Measurements from ENCODE around the gene ANO2.

ANO2 gene

DNA sequence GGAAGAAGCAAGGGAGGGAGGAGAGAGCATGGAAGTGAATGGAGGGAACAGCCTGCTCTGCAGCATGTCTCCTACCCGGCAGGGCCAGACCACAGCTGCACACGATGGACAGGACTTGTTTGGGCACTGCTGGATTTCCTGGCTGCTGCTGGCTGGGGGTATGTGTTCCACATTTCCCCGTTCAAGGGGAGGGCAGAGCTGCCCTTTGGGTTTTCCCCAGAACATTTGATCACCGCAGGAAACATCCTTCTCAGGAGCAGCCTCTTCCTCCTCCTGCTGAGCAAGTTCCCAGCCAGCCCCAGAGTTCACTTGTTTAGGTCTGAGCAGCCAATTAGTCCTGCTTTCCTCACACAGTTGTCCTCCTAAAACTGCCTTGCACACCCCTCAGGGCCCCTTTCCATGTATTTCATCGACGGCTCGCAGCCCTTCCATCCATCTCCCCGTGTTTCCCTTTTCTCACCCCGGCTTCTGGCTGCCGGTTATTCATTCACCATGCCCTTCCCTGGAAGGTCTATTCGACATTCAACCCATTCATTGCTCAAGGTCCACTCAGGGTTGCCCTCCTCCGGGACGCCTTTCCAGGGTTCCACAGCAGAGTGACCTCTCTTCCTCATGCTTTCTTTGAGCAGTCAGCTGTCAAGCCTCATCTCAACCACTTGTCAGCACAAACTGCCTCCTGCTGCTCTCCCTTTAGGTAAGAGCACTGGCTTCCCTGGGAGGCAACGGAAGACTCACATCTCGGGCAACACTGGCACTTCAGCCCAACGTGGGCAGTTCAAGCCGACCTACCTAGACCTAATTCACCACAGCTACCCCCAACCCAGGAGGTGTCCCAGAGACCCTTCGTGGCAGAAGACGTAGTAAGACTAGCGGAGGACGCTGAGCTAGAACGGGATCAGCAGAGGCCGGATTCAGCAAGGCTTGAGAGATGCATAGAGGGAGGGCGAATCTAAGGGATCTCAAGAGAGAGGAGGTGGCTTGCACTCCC lies 20.1 kb upstream of the ANO2 start:
- no peak for DNase-seq

- no peak for DNase-seq
Measured at GRCh38 chr12:5963515-5963914, 18.5 kb upstream of the ANO2 start.

DNA sequence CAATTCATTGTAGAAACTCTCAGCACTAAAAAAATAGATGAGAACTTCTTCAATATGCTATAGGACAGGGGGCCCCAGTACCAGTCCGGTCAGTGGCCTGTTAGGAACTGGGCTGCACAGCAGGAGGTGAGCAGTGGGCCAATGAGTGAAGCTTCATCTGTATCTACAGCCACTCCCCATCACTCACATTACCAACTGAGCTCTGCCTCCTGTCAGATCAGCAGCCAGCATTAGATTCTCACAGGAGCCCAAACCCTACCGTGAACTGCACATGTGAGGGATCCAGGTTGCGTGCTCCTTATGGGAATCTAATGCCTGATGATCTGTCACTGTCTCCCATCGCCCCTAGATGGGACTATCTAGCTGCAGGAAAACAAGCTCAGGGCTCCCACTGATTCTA lies 15.7 kb upstream of the ANO2 start:
- no peak for DNase-seq

DNA sequence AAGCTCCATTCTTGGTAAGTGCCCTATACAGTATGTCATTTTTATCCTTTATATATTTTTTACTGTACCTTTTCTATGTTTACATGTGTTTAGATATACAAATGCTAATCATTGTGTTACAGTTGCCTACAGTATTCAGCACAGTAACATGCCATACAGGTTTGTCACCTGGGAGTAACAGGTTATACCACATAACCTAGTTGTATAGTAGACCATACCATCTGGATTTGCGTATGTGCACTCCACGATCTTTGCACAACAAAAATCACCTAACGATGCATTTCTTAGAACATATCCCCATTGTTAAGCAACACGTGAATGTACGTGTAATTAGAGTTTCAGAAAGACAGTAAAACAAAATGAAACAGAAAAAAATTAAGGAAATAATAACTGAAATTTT lies 11.9 kb upstream of the ANO2 start:
- DNase-seq: no peak

DNA sequence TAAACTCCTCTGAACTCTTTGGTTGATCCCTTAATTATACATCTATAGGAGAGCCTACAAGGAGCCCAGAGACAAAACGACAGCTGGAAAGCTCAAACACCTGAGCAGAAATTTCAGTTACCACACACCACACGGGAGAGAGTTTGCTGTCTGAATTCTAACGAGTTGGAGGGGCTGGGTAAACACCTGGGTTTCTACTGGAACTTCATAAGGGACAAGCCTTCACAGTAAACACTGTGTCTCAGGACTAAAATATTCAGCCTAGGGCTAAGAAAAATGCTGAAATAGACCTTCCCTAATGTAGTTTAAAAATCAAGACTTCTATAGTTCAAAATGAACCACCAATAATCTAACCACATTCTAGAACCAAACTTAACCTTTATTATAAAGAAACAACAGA lies 9.6 kb upstream of the ANO2 start:
- DNase-seq: no peak

- DNase-seq: no peak
Measured at GRCh38 chr12:5953835-5954586, 9.0 kb upstream of the ANO2 start.

DNA sequence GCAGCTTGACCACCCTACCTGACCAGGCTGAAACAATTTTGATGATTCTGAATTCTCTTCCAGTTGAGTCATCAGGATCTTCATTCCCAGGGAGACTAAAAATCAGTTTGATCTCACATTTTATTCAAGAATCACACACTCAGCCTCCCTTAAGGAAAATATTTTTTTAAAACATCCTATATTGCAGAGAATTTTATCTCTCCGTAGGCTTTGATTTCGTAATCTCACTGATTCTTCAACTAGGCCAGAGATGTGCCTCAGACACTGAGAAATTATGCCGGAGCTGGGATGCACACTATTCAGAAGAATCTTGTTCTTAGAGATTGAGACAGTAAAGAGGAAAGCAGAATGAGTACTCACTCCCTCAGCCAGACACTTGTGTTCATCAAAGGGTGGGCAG lies 7.0 kb upstream of the ANO2 start:
- no peak for DNase-seq

GRCh38 chr12:5948696-5949095 lies 3.6 kb upstream of the ANO2 start:
- no peak for DNase-seq

DNA sequence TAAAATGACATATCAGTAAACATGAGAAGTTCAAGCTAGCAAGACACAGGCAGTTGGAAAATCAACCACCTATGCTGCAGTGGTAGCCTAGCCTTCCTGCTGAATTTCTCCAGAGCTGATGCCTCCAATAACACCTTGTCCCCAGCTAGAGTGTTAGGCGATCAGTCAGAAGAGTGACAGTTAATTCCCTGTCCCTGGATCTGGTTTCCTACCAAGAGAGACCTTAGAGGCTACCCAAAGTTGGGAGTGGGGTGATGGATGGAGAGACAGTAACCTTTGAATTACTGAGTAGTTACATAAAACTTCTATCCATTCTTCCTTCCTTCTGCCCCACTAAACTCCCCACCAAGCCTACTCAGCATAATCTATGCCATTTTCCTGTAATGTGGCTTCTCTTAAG lies 1.9 kb upstream of the ANO2 start:
- DNase-seq: no peak

- no peak for DNase-seq
Measured at GRCh38 chr12:5946388-5946787, 1.3 kb upstream of the ANO2 start.

- no peak for DNase-seq
Measured at GRCh38 chr12:5944688-5945070, 380 bp downstream of the ANO2 start.

- DNase-seq: no peak
Measured at GRCh38 chr12:5944053-5944452, 1.0 kb downstream of the ANO2 start.

DNA sequence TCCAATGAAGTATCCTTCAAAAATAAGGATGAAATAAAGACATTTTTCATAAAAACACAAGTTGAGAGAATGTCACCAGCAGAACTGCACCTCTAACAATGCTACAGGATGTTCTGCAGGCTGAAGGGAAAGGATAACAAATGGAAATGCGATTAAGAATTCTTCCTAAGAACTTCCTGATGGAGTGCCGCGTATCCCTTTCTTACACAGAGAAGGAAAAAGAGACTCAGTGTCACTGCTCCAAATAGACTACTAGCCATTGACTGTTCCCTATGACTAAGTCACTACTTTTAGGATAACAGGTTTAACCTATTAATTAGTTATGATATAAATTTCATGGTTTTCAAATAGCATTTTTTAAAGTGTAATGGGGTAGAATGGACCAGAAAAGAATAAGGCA lies 3.2 kb downstream of the ANO2 start:
- no peak for DNase-seq

- DNase-seq: no peak
Measured at GRCh38 chr12:5927732-5928516, 17.1 kb downstream of the ANO2 start.

DNA sequence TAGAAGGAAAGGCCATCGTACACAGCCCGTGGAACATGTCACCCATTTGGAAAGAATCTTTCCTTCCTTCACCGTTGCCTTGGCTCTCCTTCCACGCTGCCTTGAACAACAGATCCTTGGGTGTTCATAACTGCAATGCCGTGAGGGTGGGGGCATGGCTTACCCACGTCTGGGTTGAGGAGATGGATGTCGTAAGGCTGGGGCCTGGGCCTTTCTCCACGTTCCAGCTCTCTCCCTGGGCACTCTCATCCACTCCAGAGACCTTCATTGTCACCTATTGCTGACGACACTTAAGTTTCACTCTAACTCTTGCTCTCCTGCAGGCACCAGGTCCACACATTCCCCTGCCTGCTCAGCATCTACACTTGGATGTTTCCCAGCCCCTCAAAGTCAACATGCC lies 19.4 kb downstream of the ANO2 start:
- no peak for DNase-seq

- DNase-seq: no peak
Measured at GRCh38 chr12:5924342-5924741, 20.7 kb downstream of the ANO2 start.

GRCh38 chr12:5923751-5924150 lies 21.3 kb downstream of the ANO2 start:
- no peak for DNase-seq

DNA sequence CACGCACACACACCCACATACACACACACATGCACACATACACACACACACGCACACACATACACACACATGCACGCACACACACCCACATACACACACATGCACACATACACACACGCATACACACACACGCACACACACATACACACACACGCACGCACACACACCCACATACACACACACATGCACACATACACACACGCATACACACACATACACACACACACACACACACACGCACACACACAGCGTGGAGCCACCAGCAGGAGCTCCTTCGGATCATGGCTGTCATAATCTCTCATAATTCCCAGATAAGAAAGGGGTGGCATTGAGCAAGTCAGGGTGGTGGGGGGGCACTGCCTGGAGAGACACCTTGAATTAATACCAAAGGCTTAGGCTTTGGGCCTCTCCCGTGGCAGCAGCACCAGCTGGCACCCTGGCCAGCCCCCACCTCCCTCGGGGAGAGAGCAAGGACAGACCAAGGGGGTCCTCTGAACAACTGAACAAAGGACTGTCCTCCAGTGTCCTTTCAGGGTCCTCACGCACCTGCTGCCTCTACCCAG lies 21.9 kb downstream of the ANO2 start:
- no peak for DNase-seq

- DNase-seq: no peak
Measured at GRCh38 chr12:5921966-5922899, 22.8 kb downstream of the ANO2 start.

DNA sequence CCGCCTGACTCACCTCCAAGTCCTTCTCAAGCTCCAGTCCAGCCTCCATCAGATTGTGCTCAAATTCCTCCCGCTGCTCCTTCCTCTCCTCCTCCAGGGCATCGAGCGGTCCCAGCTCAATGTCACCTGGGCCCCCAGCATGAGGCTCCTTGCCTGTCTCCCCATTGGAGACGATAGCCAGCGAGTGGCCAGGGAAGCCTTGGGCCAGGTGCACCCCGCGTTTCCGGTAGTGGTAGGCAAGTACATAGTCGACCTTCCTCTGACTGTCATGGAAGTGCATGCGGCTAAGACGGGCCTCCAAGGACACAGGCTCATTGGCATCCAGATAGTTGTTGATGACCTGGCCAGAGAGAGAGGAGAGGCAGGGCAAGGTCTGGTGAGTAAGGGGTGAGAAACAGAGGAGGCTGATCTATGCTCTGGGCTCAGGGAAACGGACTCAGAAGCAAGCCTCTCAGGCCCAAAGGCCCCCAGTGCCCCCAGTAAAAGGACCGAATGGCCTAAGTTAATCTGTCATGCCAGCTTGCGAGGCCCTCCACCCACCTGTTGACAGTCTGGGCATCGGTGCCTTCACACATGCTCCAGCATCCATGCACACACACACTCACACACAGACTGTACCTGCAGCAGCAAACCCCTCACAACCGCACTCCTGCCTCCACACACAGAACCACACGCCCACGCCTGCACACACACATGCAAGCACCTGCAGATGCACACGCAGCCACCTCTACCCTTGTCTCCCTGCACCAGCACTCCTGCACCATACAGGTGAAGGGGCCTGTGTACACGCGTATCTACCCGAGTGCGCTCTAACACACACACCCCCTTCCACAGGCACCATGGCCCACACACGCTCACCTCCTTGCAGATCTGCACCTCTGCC lies 23.8 kb downstream of the ANO2 start:
- no peak for DNase-seq

DNA sequence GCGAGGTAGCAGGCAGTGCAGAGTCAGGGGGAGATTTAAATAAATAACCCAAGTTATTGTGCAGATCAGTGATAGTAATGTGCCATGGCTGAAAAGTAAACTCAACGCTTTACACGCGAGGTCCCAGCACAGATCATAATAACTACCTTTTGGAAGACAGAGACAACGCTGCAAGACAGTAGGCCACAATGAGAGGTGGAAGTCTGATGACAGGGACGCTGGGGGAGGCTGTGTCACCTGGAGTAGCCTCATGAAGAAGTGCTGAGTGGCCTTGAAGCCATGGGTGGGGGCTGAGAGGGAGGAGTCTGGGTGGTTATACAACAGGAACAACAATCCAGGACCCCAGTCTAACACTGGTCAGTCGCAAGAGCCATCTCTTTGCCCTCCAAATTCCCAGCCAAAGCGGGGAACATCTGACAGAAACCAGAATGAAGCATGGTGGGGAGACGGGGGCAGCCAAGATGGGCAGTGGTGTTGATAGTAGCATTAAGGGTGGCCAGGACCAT lies 28.2 kb downstream of the ANO2 start:
- no peak for DNase-seq

All from stimulated activated naive CD4-positive, alpha-beta T cell (primary cell).